Measurements from ENCODE around the gene NDRG2.

DNA sequence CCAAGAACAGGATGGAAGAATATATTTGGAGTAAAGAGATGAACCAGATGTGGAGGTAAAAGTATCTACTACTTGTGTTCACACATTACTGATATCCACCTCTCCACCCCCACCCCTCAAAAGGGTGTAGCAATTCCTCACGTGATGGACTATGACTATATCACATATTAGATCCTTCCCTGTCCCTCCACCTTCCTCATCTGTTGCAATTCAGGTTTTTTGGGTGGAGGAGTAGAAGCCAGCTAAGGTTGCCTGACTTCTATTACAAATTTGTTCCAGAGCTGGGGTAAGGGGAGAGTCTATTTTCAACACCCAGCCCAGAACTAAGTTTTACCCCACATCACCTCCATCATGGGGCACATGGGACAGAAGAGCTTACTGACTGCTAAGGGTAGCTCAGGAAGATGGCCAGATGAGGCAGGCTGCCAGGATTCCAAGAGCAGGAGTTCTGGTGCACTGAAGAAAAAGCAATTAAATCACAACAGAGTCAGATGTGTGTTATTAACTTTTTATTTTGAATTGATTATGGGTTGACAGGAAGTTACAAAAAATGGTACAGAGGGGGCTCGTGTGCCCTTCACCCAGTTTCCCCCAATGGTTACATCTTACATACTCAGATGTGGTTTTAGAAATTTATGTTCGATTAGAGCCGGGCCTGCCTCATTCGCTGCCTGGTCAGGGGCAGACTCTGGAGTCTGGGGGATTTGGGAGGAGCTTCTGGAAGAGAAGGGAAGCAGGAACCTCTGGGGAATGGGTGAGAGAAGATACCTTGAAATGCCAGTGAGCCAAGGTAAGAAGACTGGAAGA lies 7.7 kb upstream of the NDRG2 start:
- TF ChIP-seq, protein P1, sequence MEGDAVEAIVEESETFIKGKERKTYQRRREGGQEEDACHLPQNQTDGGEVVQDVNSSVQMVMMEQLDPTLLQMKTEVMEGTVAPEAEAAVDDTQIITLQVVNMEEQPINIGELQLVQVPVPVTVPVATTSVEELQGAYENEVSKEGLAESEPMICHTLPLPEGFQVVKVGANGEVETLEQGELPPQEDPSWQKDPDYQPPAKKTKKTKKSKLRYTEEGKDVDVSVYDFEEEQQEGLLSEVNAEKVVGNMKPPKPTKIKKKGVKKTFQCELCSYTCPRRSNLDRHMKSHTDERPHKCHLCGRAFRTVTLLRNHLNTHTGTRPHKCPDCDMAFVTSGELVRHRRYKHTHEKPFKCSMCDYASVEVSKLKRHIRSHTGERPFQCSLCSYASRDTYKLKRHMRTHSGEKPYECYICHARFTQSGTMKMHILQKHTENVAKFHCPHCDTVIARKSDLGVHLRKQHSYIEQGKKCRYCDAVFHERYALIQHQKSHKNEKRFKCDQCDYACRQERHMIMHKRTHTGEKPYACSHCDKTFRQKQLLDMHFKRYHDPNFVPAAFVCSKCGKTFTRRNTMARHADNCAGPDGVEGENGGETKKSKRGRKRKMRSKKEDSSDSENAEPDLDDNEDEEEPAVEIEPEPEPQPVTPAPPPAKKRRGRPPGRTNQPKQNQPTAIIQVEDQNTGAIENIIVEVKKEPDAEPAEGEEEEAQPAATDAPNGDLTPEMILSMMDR (IDR thresholded peaks at IDR 0.05; ENCODE audit: insufficient read depth, low read depth, low read length), result no peak
- no peak for TF ChIP-seq EZH2 (IDR thresholded peaks at IDR 0.05; ENCODE audit: insufficient read depth, low read length)
